SW 1271 (cell line): ENCODE results near the gene AGT.
"Not testable (repeated sequence)": the region's sequence is repeated elsewhere in the genome, so short reads cannot be mapped to it uniquely, and the experiment has no call there.

Experiments
- DNase-seq, 2 experiments: peaks; one replicate each; lab custom pipeline; 2025; lab: John Stamatoyannopoulos, UW

Gene AGT

DNA sequence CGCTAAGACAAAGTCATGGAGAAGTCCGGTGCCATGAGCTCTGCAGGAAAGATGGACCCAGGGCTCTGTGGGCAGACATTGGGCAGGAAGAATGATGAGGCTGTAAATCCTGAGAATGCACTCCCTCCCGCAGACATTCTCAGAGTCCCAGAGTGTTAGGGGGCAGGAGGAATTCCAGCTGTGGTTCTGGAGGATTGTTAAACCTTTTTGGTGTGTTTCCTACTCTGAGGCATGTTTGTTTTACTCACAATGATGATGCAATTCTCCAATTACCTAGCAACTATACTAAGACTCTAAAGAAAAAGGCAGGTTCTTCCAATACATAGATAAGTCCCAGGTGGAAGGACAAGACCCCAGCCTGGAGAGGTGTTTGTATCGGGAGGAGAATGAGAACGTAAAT lies 30.5 kb upstream of the AGT start:
- DNase-seq, result no peak

DNA sequence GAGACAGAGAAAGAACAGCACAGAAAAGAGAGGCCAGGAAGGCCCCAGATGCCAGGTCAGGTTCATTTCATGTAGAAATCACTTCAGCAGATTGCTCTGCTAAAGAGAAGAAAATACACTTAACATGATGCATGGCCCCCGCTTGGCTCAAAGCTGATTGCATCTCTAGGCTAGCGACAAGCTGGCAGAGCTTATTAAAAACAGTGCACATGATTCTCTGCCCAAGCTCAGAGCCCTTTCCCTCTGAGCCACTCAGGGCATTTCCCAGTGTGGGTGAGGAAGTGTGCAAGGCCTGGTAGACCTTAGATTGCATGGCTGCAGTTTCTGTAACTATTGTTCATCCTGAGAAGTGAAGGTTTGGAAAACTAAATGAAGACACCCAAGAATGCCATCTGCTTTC lies 30.0 kb upstream of the AGT start:
- DNase-seq, result no peak

DNA sequence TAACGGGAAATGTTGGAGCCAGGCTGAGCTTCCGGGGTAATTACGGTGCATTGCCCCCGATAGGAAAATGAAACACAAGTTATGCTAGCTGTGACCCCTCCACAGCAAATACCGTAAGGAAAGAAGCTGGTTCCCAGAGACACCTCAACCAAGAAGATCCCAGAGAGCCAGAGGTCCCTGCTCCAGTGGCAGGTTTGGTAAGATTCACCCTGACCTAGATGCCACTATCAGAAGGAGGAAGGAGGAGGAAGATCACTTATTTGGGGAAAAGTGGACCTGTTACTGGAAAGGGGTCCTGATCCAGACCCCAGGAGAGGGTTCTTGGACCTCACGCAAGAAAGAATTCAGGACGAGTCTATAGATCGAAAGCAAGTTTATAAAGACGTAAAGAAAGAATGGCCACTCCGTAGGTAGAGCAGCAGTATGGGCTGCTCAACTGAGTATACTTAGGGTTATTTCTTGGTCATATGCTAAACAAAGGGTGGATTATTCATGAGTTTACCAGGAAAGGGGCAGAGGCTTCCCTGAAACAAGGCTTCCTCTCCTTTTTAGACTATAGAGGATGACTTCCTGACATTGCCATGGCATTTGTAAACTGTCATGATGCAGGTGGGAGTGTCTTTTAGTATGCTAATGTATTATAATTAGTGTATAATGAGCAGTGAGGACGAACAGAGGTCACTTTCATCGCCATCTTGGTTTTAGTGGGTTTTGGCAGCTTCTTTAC lies 25.8 kb upstream of the AGT start:
- DNase-seq, result no peak

DNA sequence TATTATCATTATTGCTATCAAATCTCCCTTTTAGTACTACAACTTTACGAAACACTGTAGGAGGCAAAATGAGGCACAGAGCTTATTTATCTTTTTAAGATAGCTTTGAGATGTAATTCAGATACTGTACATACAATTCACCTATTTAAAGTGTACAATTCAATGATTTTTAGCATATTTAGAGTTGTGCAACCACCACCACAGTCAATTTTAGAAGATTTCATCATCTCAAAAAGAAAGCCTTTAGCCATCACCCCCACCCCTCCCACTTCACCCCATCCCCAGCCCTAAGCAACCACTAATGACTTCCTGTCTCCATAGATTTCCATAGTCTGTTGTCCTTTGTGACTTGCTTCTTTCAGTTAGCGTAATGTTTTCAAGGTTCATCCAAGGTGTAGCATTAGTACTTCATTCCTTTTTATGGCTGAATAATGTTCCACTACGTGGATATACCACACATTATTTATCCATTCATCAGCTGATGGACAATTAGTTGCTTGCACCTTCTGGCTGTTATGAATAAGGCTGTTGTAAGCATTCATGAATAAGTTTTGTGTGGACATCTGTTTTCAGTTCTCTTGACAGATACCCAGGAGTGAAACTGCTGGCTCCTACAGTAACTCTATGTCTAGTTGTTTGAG lies 23.8 kb upstream of the AGT start:
- DNase-seq, result no peak

DNA sequence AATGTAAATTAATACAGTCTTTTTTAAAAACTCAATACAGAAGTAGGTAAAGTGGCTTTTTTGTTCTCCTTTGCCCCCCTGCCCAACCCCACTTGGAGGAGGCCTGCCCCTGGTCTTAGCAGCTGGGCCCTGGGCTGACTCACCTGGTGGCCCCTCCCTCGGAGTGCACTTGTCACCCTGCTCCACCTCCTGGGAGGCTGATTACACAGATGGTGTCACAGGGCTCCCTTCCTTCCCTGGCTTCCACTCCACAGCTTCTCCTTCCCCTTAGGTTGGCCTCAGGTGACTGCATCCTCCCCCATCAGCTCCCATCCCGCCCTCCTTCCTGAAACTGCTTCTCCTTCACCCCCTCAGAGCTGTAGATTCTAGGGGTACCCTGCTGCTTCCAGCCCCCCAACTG lies 21.5 kb upstream of the AGT start:
- no peak for DNase-seq

DNA sequence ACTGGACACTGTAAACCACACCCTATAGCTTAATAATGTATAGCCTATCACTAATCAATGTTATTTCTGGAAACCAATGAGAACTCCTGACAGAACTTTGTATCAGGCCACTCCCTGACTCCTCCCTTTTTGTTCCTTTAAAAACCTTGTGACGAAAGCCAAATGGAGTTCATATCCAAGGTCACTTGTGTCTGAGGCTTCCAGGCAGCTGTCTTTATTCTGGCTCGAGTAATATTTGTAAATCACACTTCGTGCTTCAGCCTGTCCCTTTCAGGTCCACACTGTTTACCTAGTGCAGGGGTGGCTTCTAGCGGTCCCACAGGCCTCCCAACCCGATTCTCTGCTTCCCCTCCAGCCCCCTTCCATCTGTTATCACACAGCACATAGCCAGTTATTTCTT lies 17.1 kb upstream of the AGT start:
- no peak for DNase-seq

DNA sequence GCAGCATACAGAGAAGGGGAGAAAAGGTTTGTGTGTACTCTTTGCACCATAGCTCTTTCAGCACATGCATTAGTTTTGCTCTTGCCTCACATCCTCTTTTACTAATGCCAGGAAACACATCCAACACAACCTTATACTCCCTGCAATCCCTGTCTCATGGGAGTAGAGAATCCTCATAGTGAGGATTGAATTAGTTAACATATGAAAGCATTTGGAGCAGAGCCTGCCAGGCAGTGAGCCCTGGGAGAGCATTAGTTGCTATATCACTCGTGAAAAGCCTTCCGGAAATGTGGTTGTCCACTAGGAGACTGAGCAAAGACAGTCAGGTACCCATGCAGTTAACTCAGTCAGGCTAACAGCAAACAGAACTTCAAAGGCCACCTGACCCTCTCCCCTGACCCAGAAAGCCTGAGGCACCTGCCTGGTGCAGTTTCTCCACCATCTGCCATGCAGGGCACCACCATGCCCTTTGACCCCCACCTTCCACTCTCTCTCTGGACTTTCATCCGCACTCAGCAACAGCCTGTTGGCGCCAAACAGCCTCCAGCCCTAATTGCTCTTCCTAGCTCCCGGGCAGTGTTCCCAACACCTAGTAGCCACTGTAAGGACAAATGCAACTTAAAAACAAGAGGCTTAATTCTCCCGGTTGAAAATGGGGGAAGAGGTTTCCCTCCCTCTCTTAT lies 14.9 kb upstream of the AGT start:
- DNase-seq, result no peak

DNA sequence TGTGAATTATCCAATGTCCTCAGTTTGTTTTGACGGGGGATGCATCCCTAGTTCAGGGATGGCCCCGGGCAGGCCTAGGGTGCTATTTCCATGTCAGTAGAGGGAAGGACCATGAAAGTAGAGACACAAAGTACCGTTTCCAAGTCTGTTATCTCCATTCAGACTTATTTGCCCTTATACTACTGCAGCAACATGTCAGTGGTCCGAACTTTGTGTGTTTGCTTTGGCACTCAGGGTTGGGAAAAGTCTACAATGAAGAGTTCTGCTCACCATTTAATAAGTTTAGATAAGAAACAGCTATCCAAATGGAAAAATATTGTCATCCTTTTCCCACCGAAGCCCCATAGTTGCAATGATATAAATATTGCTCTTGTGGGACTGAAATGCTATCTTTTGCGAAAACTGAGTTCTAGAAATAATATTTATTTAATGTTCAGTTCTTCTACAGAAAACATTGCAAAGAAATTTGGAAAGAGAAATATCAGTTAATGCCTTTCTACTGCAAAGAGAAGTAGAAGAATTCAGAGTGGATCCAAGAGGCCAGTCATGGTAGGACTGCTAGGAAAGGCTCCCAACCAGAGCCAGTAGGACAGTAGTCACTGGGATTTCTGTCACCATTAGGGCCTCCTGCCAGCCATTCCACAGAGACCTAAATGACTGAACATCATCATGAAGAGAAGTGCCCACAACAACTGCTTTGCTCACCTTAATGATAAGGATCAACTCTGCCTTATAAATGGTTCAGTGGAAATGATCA lies 11.5 kb upstream of the AGT start:
- no peak for DNase-seq

DNA sequence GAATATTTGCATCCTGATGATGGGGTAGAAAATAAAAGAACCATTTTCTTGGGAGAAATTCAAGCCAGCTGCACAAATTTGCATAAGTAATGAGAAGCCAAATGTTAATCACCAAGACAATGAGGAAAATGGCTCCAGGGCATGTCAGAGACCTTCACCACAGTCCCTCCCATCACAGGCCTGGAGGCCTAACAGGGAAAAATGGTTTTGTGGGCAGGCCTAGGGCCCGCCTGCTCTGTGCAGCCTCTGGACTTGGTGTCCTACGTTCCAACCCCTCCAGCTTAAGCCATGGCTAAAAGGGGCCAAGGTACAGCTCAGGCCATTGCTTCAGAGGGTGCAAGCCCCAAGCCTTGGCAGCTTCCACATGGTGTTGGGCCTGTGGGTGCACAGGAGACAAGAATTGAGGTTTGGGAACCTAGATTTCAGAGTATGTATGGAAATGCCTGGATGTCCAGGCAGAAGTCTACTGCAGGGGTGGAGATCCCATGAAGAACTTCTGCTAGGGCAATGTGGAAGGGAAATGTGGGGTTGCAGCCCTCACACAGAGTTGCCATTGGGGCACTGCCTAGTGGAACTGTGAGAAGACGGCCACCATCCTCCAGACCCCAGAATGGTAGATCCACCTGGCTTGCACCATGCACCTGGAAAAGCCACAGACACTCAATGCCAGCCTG lies 8.1 kb upstream of the AGT start:
- not testable (repeated sequence) for DNase-seq

DNA sequence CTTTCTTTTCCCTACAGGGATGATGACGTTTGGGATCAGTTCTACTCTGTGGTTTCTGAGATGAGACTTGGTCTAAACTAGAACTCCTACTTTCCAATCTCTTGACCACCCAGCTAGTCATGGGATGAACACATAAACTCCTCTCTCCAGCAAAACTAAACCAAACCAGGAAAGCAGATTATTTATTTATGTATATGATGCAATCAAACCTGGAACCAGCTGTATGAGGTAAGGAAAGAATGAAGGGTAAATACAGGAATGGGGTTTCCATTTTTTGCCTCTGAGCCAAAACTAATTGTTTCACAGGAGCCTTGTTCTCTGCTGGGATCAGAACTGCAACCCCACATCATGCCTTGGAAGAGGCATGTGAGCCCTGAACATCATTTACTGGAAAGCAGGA lies 3.3 kb upstream of the AGT start:
- DNase-seq, result no peak

DNA sequence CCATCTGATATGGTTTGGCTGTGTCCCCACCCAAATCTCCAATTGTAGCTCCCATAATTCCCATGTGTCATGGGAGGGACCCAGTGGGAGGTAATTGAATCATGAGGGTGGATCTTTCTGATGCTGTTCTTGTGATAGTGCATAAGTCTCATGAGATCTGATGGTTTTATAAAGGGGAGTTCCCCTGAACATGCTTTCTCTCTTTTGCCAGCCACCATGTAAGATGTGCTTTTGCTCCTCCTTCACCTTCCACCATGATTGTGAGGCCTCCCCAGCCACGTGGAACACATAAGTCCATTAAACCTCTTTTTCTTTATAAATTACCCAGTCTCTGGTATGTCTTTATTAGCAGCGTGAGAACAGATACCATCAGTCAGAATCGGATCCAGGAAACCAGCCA lies 2.5 kb upstream of the AGT start:
- DNase-seq, result not testable (repeated sequence)

DNA sequence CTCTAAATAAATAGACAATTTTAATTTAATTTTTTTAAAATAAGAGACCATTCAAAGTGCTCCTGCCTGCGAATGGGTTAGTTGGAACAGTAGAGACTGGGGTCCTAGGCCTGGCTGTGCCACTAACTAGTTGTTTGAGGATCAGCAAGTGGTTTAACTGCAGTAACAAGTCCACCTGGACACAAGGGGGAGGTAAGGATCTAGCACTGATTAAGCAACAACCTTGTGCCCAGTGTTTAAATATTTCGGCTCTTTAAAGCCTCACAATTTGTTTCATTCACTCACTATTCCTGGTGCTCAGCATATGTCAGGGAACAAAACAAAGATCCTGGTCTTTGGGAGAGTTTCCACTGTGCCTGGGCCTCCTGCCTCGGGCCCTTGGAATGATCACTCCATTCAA lies 1.6 kb upstream of the AGT start:
- no peak for DNase-seq

DNA sequence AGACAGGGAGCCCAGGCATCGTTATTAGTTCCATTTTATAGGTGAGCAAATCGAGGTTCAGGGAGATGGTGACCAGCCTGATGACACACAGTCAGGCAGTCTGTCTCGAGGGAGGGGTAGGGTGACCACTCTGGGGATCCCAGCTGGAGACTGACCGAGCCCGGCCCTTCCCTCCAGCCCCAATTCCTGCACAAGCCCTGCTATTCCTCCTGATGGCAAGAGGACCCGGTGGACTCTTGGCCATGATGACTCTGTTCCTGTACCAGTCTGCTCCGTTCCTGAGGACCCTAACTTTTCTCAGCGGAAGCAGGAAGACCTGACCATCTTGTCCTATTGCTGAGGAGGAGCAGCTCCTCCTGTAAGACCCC lies 391 bp downstream of the AGT start:
- no peak for DNase-seq

DNA sequence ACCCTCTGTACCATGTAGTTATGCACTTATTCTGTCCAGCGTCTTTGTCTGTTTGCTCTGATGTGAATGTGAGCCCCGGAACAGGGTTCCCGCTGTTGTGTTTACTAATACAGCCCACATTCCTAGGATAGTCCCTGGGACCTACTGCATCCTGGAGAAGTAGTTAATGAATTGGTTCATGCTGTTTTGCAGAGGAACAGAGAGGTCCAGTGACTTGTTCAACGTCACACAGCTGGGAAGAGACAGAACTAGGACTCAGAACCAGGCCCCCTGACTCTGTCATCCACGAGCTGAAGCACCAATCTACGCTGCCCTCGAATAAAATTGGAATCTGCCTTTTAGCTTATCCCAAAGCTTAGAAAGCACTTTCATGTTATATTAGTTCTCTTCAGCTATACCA lies 784 bp downstream of the AGT start:
- DNase-seq, result no peak

DNA sequence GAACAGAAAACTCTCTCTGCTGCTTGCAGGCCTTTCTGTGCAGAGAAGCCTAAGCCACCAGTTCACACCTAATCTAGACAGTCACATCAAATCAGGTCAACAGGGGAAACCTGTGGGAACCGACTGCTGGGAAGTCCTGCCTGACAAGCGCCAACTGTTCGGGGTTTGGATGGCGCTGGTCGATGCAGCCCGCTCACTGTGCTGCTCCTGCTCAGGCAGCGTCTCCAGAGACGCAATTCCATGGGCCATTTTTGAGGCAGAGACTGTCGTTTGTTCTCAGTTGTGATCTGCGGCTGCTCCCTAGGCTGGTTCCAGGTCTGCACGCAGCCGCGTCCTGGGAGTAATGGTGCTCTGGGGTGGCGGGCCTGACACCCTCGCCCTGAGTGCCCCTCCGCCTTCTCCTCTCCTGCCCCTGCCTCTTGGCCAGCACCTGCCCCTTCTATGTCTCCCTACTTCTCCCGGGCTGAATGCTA lies 1.4 kb downstream of the AGT start:
- no peak for DNase-seq

DNA sequence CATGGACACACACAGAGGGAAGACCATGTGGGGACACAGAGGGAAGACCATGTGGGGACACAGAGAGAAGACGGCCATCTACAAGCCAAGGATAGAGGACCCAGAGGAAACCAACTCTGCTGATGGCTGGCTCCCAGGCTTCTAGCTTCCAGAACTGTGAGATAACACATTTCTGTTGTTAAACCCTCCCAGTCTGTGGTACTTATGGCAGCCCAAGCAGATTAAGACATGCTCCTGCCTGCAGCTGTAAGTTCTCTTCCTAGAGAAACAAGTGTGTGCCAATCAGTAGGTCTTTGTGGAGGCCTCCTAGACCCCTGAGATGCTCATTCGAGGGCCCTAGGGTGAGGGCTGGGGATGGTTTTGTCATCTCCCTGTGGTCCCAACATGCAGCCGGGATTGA lies 2.7 kb downstream of the AGT start:
- DNase-seq, result no peak

DNA sequence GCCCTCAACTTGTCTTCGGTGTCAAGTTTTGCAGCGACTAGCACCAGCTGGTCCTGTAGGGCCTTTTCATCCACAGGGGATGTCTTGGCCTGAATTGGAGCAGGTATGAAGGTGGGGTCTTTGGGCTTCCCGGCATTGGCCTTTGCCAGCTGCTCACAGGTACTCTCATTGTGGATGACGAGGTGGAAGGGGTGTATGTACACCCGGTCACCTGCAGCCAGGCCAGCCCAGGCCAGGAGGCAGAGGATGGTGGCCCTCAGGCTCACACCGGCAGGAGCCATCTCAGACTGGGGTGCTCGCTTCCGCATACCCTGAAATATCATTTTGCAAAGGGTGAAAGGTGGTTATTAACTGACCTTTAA lies 3.4 kb downstream of the AGT start:
- no peak for DNase-seq

DNA sequence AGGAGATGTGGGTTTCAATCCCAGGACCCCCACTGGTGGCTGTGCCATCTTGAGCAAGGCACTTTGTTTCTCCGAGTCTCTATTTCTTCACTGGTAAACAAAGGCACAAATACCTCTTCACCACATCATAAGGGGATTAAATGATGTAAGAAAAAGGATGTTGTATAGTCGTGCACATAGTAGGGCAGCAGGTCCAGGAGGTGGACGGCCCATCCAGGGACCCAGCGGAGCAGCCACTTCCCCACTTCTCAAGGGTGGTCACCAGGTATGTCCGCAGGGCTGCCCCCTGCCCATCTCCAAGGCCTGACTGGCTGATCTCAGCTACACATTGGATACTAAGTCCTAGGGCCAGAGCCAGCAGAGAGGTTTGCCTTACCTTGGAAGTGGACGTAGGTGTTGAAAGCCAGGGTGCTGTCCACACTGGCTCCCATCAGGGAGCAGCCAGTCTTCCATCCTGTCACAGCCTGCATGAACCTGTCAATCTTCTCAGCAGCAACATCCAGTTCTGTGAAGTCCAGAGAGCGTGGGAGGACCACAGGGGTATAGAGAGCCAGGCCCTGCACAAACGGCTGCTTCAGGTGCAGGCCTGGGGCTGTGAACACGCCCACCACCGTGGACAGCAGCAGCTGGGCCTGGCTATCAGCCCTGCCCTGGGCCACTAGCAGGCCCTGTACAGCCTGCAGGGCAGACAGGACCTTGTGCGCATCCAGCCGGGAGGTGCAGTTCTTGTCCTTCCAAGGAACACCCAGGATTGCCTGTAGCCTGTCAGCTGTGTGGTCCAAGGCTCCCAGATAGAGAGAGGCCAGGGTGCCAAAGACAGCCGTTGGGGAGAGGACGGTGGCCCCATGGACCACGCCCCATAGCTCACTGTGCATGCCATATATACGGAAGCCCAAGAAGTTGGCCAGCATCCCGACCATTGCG lies 4.0 kb downstream of the AGT start:
- no peak for DNase-seq

DNA sequence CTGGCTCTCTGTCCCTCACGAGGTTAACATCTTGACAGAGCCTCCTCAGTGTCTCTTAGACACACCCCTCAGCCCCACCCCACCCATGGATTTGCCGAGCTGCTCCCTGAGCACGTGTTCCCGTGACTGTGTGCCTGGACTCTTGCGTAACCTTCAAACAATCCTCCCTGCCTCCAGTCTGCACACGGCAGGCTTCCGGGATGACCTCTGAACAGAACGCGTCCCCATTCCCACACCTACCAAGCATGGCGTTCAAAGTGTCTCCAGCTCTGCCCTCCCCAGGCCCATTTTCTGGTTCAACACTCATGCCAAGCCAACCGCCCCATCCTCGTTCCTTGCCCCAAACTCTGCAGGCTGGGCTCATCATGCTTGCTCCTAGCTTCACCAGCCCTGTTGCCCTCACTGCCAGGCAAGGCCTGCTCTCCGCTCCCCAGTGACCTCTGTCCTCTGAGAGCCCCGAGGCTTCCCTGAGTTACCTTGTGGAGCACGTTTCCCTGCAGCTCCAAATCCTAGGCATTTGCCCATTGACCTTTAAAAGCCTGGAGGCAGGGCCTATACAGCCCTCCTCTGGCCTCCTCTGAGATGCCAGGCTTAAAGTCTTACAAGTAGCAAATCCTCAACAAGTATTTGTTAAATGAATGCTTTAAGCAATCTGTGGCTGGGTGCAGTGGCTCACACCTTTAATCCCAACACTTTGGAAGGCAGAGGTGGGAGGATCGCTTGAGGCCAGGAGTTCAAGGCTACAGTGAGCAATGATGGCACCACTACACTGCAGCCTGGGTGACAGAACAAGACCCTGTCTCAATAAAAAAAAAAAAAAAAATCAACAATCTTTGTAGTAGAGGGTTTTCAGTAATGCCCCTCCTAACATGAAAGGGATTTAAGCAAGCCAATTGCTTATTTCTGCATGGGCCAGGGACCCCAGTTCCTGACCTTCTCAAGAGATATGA lies 5.0 kb downstream of the AGT start:
- DNase-seq, result no peak
